GM23248 (cell line): Measurements from ENCODE around the gene ARAP3.

Experiments
- EZH2 ChIP-seq: fragments of 200-600 bp; sonication (generic); IDR thresholded peaks from 2 replicates; pipeline ENCODE4 v1.6.1; 2018; ENCODE audit warnings: antibody characterized with exemption, mild to moderate bottlenecking; ENCODE audit not compliant: insufficient read depth, poor library complexity, severe bottlenecking
- EZH2phosphoT487 ChIP-seq: fragments of 200-600 bp; sonication (generic); IDR thresholded peaks from 2 replicates; pipeline ENCODE4 v1.6.1; 2018; ENCODE audit warnings: antibody characterized with exemption, moderate library complexity, mild to moderate bottlenecking, low read depth; ENCODE audit not compliant: insufficient read depth

DNA sequence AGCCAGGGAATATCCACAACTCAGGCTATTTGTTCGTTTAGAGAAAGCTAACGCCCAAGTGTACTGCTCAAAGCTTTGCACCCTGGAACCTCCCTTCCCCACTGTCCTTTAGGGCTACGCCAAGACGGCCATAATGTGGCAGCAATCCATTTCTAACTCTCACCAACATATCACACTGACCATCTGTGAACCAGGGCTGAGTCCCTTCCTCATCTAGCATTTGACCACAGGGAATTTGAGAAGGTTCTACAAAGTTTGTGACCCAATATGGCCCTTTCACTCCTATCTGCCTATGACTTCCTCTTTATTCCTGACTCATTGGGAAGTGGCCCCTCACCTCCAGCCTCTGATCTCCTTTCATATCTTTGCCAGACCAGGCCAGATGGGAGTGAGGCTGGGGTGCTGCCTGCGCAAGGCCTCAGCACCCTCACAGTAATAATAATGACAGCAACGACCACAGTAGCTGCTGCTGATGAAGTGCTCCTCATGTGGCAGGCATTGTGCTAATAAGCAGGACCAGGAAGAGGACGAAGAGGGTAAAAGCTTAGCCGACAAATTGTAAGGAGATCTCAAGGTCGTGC lies 9.3 kb upstream of the ARAP3 start:
- TF ChIP-seq EZH2, result no peak
- TF ChIP-seq EZH2phosphoT487, result no peak
